ENCODE measurements around the gene CYP8B1.

GRCh38 chr3:42830437-42831320, 45.0 kb downstream of the CYP8B1 start:
- no peak for TF ChIP-seq POLR2A (IDR thresholded peaks at IDR 0.05; ENCODE audit: low read length)
- TF ChIP-seq GATA1 (IDR thresholded peaks at IDR 0.05; ENCODE audit: low read depth, low read length) = no peak
